ENCODE results near the gene FAM163A.

DNA sequence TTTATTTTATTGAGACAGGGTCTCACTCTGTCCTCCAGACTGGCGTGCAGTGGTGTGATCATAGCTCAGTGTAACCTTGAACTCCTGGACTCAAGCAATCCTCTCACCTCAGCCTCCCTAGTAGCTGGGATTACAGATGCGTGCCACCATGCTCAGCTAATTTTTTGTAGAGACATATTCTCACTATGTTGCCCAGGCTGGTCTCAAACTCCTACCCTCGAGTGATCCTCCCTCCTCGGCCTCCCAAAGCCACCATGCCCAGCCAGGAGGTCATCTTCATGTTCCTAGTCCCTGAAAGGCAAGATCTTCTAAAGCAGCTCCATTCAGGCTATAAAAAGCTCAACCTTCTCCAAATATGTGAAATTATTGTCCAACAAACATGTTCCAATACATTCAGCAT lies 80.6 kb downstream of the FAM163A start:
- TF ChIP-seq, protein P1, sequence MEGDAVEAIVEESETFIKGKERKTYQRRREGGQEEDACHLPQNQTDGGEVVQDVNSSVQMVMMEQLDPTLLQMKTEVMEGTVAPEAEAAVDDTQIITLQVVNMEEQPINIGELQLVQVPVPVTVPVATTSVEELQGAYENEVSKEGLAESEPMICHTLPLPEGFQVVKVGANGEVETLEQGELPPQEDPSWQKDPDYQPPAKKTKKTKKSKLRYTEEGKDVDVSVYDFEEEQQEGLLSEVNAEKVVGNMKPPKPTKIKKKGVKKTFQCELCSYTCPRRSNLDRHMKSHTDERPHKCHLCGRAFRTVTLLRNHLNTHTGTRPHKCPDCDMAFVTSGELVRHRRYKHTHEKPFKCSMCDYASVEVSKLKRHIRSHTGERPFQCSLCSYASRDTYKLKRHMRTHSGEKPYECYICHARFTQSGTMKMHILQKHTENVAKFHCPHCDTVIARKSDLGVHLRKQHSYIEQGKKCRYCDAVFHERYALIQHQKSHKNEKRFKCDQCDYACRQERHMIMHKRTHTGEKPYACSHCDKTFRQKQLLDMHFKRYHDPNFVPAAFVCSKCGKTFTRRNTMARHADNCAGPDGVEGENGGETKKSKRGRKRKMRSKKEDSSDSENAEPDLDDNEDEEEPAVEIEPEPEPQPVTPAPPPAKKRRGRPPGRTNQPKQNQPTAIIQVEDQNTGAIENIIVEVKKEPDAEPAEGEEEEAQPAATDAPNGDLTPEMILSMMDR (IDR thresholded peaks at IDR 0.05): no peak
- TF ChIP-seq POLR2A (IDR thresholded peaks at IDR 0.05): no peak

Data from suprapubic skin (tissue), 3 donors.